Activated T-cell treated with anti-CD3 and anti-CD28 coated beads, Interleukin-2, amount 50 U/mL, for 72 hours (primary cell): ENCODE data around the gene SULT1A3. TPM values are rescaled to one million over a fixed set of nuclear protein-coding genes. Genes with fewer than 3 reads are reported as not detected.
"Not testable (repeated sequence)": the region's sequence is repeated elsewhere in the genome, so short reads cannot be mapped to it uniquely, and the experiment has no call there.

Experiments used
- ATAC-seq, 2 donors: fragments of 150-1000 bp; cut with Tn5 transposase; replicated peaks in 1 of 2; 2 replicates each; pipeline ENCODE4 v1.10.0; 2021; ENCODE audit warnings: moderate library complexity in 2 of 2, mild to moderate bottlenecking in 1 of 2
- DNase-seq, 2 donors: peaks; one replicate each; pipeline ENCODE4 v3.0.0; 2021 to 2022; ENCODE audit warnings: mixed read lengths in 1 of 2
- H3K27ac Mint-ChIP-seq: one replicate; pipeline ENCODE4 v1.8.0; 2022; ENCODE audit warnings: mild to moderate bottlenecking, moderate library complexity, mixed read lengths
- H3K27me3 Mint-ChIP-seq: one replicate; pipeline ENCODE4 v1.8.0; 2022; ENCODE audit warnings: low read depth, mixed read lengths
- H3K36me3 Mint-ChIP-seq, 2 donors: one replicate each; pipeline ENCODE4 v1.8.0; 2022; ENCODE audit warnings: mixed read lengths in 2 of 2, mild to moderate bottlenecking in 1 of 2; ENCODE audit not compliant: insufficient read depth in 2 of 2
- H3K4me1 Mint-ChIP-seq: one replicate; pipeline ENCODE4 v1.8.0; 2022; ENCODE audit warnings: low read depth, mixed read lengths
- H3K4me3 Mint-ChIP-seq, 2 donors: one replicate each; pipeline ENCODE4 v1.8.0; 2022; ENCODE audit warnings: mild to moderate bottlenecking in 2 of 2, mixed read lengths in 2 of 2, moderate library complexity in 2 of 2
- H3K9me3 Mint-ChIP-seq, 2 donors: one replicate each; pipeline ENCODE4 v1.8.0; 2022; ENCODE audit warnings: mixed read lengths in 2 of 2
- total RNA-seq, 2 donors: library from RNA; stranded (reverse); gene quantifications; one replicate each; pipeline ENCODE4 v1.2.3, GENCODE V29; 2022

SULT1A3 gene
- total RNA-seq, result 10 to 100 TPM; 16.6 to 20.1 TPM

GRCh38 chr16:30199049-30199448 is at the start of gene SULT1A3:
SULT1A3 (plus strand) TSS chr16:30199255; CDS start chr16:30200729, 1,474 bp downstream.
- not testable (repeated sequence) for H3K27ac Mint-ChIP-seq

GRCh38 chr16:30151091-30151490 is 48.0 kb upstream of the SULT1A3 start:
- no peak for ATAC-seq
- Mint-ChIP-seq H3K27me3 (no peaks in the 10 kb centered on the region), H3K4me1 (no peaks in the 10 kb centered on the region), H3K4me3 (no peak overlapping the region), H3K36me3 (peaks cover 3 to 9% of the 10 kb centered on the region in 2 donors), H3K9me3 (peaks cover 3% of the 10 kb centered on the region in 2 donors), H3K27ac (no peak overlapping the region)
- DNase-seq, result no peak

More at GRCh38 chr16:30199049-30199448, at the start of gene SULT1A3:
- DNase-seq, H3K36me3 Mint-ChIP-seq, ATAC-seq, H3K4me1 Mint-ChIP-seq, H3K4me3 Mint-ChIP-seq, H3K27me3 Mint-ChIP-seq, H3K9me3 Mint-ChIP-seq: not testable (repeated sequence)

GRCh38 chr16:30152517-30152916 is 46.5 kb upstream of the SULT1A3 start:
- Mint-ChIP-seq H3K27ac (no peak overlapping the region), H3K9me3 (peaks cover 3% of the 10 kb centered on the region in 2 donors), H3K4me3 (no peak overlapping the region), H3K4me1 (no peaks in the 10 kb centered on the region), H3K36me3 (peaks cover 3 to 9% of the 10 kb centered on the region in 2 donors), H3K27me3 (no peaks in the 10 kb centered on the region)
- DNase-seq (no peak), ATAC-seq (no peak)

- H3K4me3 Mint-ChIP-seq, result no peak overlapping the region
- no peaks in the 10 kb centered on the region for H3K4me1 Mint-ChIP-seq
- ATAC-seq (no peak), DNase-seq (no peak)
- no peak overlapping the region for H3K27ac Mint-ChIP-seq
- no peaks in the 10 kb centered on the region for H3K9me3 Mint-ChIP-seq
- H3K27me3 Mint-ChIP-seq, result no peaks in the 10 kb centered on the region
- H3K36me3 Mint-ChIP-seq, result no peaks in the 10 kb centered on the region
These were observed 43.9 kb upstream of the SULT1A3 start for GRCh38 chr16:30155188-30155587.

GRCh38 chr16:30157214-30157613 is 41.8 kb upstream of the SULT1A3 start:
- ATAC-seq, result no peak
- Mint-ChIP-seq H3K36me3 (no peaks in the 10 kb centered on the region), H3K9me3 (no peaks in the 10 kb centered on the region), H3K4me1 (no peaks in the 10 kb centered on the region), H3K27ac (no peak overlapping the region), H3K4me3 (no peak overlapping the region), H3K27me3 (no peaks in the 10 kb centered on the region)
- DNase-seq, result no peak

GRCh38 chr16:30163538-30163937 is 35.5 kb upstream of the SULT1A3 start:
- Mint-ChIP-seq H3K4me3 (no peak overlapping the region), H3K36me3 (no peaks in the 10 kb centered on the region), H3K4me1 (peaks cover 24% of the 10 kb centered on the region), H3K27ac (no peak overlapping the region), H3K9me3 (no peaks in the 10 kb centered on the region), H3K27me3 (no peaks in the 10 kb centered on the region)
- DNase-seq (no peak), ATAC-seq (no peak)

GRCh38 chr16:30166202-30166902 is 32.7 kb upstream of the SULT1A3 start:
- Mint-ChIP-seq H3K27me3 (no peaks in the 10 kb centered on the region), H3K27ac (no peak overlapping the region), H3K9me3 (no peaks in the 10 kb centered on the region), H3K36me3 (no peaks in the 10 kb centered on the region), H3K4me3 (peak overlapping the region in 1 of 2 donors; percentile 25), H3K4me1 (peaks cover 24% of the 10 kb centered on the region)
- ATAC-seq (no peak), DNase-seq (no peak)

- H3K4me3 Mint-ChIP-seq, H3K27me3 Mint-ChIP-seq, H3K36me3 Mint-ChIP-seq, H3K27ac Mint-ChIP-seq, H3K9me3 Mint-ChIP-seq, DNase-seq, ATAC-seq: not testable (repeated sequence)
- H3K4me1 Mint-ChIP-seq, result peaks cover 24% of the 10 kb centered on the region
These were observed 30.3 kb upstream of the SULT1A3 start for GRCh38 chr16:30168746-30169145.

GRCh38 chr16:30169416-30169815 is 29.6 kb upstream of the SULT1A3 start:
- H3K4me3 Mint-ChIP-seq, H3K27ac Mint-ChIP-seq, ATAC-seq, H3K27me3 Mint-ChIP-seq, H3K36me3 Mint-ChIP-seq, H3K9me3 Mint-ChIP-seq, DNase-seq: not testable (repeated sequence)
- peaks cover 21% of the 10 kb centered on the region for H3K4me1 Mint-ChIP-seq

GRCh38 chr16:30170145-30170544 is 28.9 kb upstream of the SULT1A3 start:
- H3K4me1 Mint-ChIP-seq, result peaks cover 14% of the 10 kb centered on the region
- H3K27ac Mint-ChIP-seq, ATAC-seq: not testable (repeated sequence)

GRCh38 chr16:30173054-30173453 is 26.0 kb upstream of the SULT1A3 start:
- Mint-ChIP-seq H3K4me3 (no peak overlapping the region), H3K4me1 (no peaks in the 10 kb centered on the region), H3K27ac (no peak overlapping the region), H3K9me3 (no peaks in the 10 kb centered on the region), H3K36me3 (no peaks in the 10 kb centered on the region), H3K27me3 (no peaks in the 10 kb centered on the region)
- ATAC-seq (no peak), DNase-seq (no peak)

More at GRCh38 chr16:30170145-30170544, 28.9 kb upstream of the SULT1A3 start:
- not testable (repeated sequence) for DNase-seq, H3K9me3 Mint-ChIP-seq, H3K27me3 Mint-ChIP-seq, H3K4me3 Mint-ChIP-seq, H3K36me3 Mint-ChIP-seq

- ATAC-seq, H3K9me3 Mint-ChIP-seq, DNase-seq, H3K27ac Mint-ChIP-seq, H3K4me3 Mint-ChIP-seq, H3K27me3 Mint-ChIP-seq, H3K36me3 Mint-ChIP-seq, H3K4me1 Mint-ChIP-seq: not testable (repeated sequence)
These were observed 22.2 kb upstream of the SULT1A3 start for GRCh38 chr16:30176876-30177275.

GRCh38 chr16:30179195-30179594 is 19.9 kb upstream of the SULT1A3 start:
- no peak for ATAC-seq
- H3K36me3 Mint-ChIP-seq, result peaks cover 4 to 6% of the 10 kb centered on the region in 2 donors
- H3K9me3 Mint-ChIP-seq, result no peaks in the 10 kb centered on the region
- no peak for DNase-seq
- H3K4me3 Mint-ChIP-seq, result no peak overlapping the region
- H3K4me1 Mint-ChIP-seq, result peaks cover 13% of the 10 kb centered on the region
- no peak overlapping the region for H3K27ac Mint-ChIP-seq
- no peaks in the 10 kb centered on the region for H3K27me3 Mint-ChIP-seq

GRCh38 chr16:30179931-30180330 is 19.1 kb upstream of the SULT1A3 start:
- Mint-ChIP-seq H3K36me3 (peaks cover 9 to 13% of the 10 kb centered on the region in 2 donors), H3K4me1 (peaks cover 13% of the 10 kb centered on the region), H3K27me3 (no peaks in the 10 kb centered on the region), H3K9me3 (no peaks in the 10 kb centered on the region), H3K27ac (peak overlapping the region; percentile 61), H3K4me3 (no peak overlapping the region)
- no peak for DNase-seq
- ATAC-seq, result no peak
